GM23248 (cell line): ENCODE measurements around the gene AMBRA1. TPM values are rescaled to one million over a fixed set of nuclear protein-coding genes. Genes with fewer than 3 reads are reported as not detected.
A peak's percentile ranks its signal among the peaks of the same experiment; 100 is the strongest.

Experiments used
- DNase-seq: peaks from one replicate; pipeline ENCODE4 v3.0.0-alpha.2; 2015
- H2AFZ ChIP-seq: fragments of 200-600 bp; sonication (generic); 2 replicates; pipeline ENCODE4 v1.6.1; 2016; ENCODE audit warnings: antibody characterized with exemption
- H3F3A ChIP-seq: fragments of 200-600 bp; sonication (generic); 2 replicates; pipeline ENCODE4 v1.6.1; 2016; ENCODE audit warnings: mild to moderate bottlenecking, antibody characterized with exemption, mixed run types; ENCODE audit not compliant: insufficient read depth
- H3K27ac ChIP-seq: fragments of 200-600 bp; sonication (generic); 2 replicates; pipeline ENCODE4 v1.5.1; 2016; ENCODE audit warnings: mild to moderate bottlenecking
- H3K27me3 ChIP-seq: fragments of 200-600 bp; sonication (generic); replicated peaks from 2 replicates; pipeline ENCODE4 v1.6.1; 2016; ENCODE audit warnings: mild to moderate bottlenecking; ENCODE audit not compliant: insufficient read depth
- H3K36me3 ChIP-seq: fragments of 200-600 bp; sonication (generic); 2 replicates; pipeline ENCODE4 v1.6.1; 2016; ENCODE audit warnings: low read depth, mild to moderate bottlenecking
- H3K4me1 ChIP-seq: fragments of 200-600 bp; sonication (generic); 2 replicates; pipeline ENCODE4 v1.6.1; 2016; ENCODE audit warnings: mild to moderate bottlenecking; ENCODE audit not compliant: insufficient read depth
- H3K4me2 ChIP-seq: fragments of 200-600 bp; sonication (generic); one replicate; pipeline ENCODE4 v1.6.1; 2016; ENCODE audit warnings: mild to moderate bottlenecking; ENCODE audit not compliant: unreplicated experiment
- H3K4me3 ChIP-seq: fragments of 200-600 bp; sonication (generic); 2 replicates; pipeline ENCODE4 v1.5.1; 2016; ENCODE audit warnings: mild to moderate bottlenecking
- H3K79me2 ChIP-seq: fragments of 200-600 bp; sonication (generic); 2 replicates; pipeline ENCODE4 v1.6.1; 2016; ENCODE audit warnings: mild to moderate bottlenecking; ENCODE audit not compliant: insufficient read depth
- H3K9ac ChIP-seq: fragments of 200-600 bp; sonication (generic); 2 replicates; pipeline ENCODE4 v1.6.1; 2016; ENCODE audit warnings: mild to moderate bottlenecking
- H3K9me2 ChIP-seq: fragments of 200-600 bp; sonication (generic); 2 replicates; pipeline ENCODE4 v1.6.1; 2016; ENCODE audit warnings: mixed run types, mild to moderate bottlenecking, moderate library complexity; ENCODE audit not compliant: insufficient read depth
- H3K9me3 ChIP-seq: fragments of 200-600 bp; sonication (generic); one replicate; pipeline ENCODE4 v1.6.1; 2017; ENCODE audit warnings: low read depth
- H4K20me1 ChIP-seq: fragments of 200-600 bp; sonication (generic); 2 replicates; pipeline ENCODE4 v1.6.0; 2016; ENCODE audit not compliant: insufficient read depth
- EZH2 ChIP-seq: fragments of 200-600 bp; sonication (generic); IDR thresholded peaks from 2 replicates; pipeline ENCODE4 v1.6.1; 2018; ENCODE audit warnings: antibody characterized with exemption, mild to moderate bottlenecking; ENCODE audit not compliant: insufficient read depth, poor library complexity, severe bottlenecking
- EZH2phosphoT487 ChIP-seq: fragments of 200-600 bp; sonication (generic); IDR thresholded peaks from 2 replicates; pipeline ENCODE4 v1.6.1; 2018; ENCODE audit warnings: antibody characterized with exemption, moderate library complexity, mild to moderate bottlenecking, low read depth; ENCODE audit not compliant: insufficient read depth
- WGBS, 2 experiments: methylation state at CpG; one replicate each; pipeline ENCODE4 v1.1.6; 2015 to 2017; ENCODE audit warnings: low lambda C conversion rate in 2 of 2, low coverage in 1 of 2; ENCODE audit errors: missing lambda C conversion rate in 2 of 2; 5-methylcytosine and 5-hydroxymethylcytosine counted together
- in situ Hi-C: fragments of 300-500 bp; cut with MboI; formaldehyde crosslinking; loops from 2 replicates; pipeline ENCODE4 v1.15.0; 2020
- polyA plus RNA-seq: library from polyadenylated mRNA; unstranded; fragments of >200 nt; fragmentation: Nextera tagmentation; extraction: Ambion mirVana; gene quantifications from 2 replicates; pipeline ENCODE4 v1.2.1, GENCODE V29; 2016
- total RNA-seq: library from RNA; depleted of rRNA; stranded (reverse); fragments of >200 nt; shearing (Covaris generic); gene quantifications from 2 replicates; pipeline ENCODE4 v1.2.3, GENCODE V29; 2014

The AMBRA1 gene
- total and polyA plus RNA-seq, 2 experiments from 2014 or later, result 5.0 to 46.0 TPM

DNA sequence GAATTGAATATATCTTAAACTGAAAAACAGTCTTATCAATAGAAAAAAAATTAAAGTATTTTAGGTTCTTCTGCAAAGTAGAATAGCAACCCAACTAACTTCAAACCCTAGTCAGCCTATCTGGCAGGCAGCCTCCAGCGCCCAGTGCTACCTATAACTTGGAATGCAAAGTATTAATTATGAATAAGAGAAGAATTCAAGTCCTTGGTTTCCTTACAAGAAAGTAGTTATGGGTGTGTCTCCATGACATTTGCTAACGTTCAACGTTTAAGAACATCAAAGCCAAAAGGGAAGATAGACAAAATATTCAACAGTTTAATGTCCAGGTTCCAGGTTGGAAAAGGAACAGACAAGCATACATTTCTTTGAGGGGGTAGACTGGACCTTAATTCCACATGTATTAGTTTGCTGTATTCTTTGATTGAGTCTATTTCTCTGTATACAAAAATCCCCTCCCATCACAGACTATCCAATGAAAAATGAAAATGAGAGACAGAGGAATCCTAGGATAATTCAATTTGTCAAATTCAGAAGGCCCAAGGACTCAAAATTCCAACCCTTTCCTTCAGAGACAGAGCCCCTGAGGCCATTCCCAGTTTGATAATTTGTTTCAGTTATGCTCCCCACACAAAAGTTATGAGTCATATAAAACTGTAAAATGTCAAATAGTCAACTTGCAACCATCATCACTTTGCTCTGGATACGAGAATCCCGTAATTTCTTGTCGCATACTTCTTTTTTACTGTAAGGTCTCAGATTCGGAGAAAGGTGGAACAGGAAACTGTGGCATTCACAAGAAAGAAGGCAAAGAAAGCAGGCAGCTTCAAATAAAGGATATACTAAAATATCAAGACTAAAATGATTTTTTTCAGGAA lies 118.5 kb downstream of the AMBRA1 start:
- 74 to 79% methylated on average over 7 of the region's 7 CpGs for WGBS, 2 experiments
- 0 out of 2 replicates have a peak, but pooled peaks cover 4% of the 10 kb centered on the region for H4K20me1 ChIP-seq
- TF ChIP-seq EZH2 (no peak), EZH2phosphoT487 (no peak)

DNA sequence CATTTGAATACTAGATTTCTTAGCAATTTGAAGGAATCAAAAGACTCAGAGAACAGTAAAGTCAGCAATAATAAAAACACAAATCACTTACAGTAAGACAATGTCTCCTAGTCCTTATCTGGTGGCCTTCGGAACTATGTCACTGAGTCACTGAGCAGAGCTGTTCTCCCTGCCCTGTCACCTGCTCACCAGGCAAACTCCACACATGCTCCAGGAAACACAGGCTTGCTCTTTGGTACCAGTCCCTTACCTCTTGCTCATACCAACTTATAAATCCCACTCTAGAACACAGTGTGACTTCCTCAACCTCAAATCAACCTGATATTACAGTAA lies 121.2 kb downstream of the AMBRA1 start:
- Histone ChIP-seq H3K9me3 (no peaks in the 10 kb centered on the region), H3F3A (peaks cover 11% of the 10 kb centered on the region; the same call in 1 of the 2 replicates), H3K4me1 (peaks cover 23% of the 10 kb centered on the region), H3K4me3 (no peak overlapping the region), H3K79me2 (peaks cover 32% of the 10 kb centered on the region), H3K27me3 (no peaks in the 10 kb centered on the region), H3K27ac (no peak overlapping the region), H4K20me1 (0 out of 2 replicates have a peak, but pooled peaks cover 4% of the 10 kb centered on the region), H3K9ac (no peak overlapping the region), H2AFZ (no peak overlapping the region), H3K9me2 (no peaks in the 10 kb centered on the region), H3K4me2 (no peak overlapping the region), H3K36me3 (no peaks in the 10 kb centered on the region)
- TF ChIP-seq EZH2phosphoT487 (no peak), EZH2 (no peak)
- 89 to 94% methylated on average over 1 of the region's 1 CpG for WGBS, 2 experiments
- no peak for DNase-seq
- in situ Hi-C loops, result no loop called here

More for the DNA sequence above, 118.5 kb downstream of the AMBRA1 start:
- Histone ChIP-seq H3F3A (peaks cover 11% of the 10 kb centered on the region; the same call in 1 of the 2 replicates), H3K4me1 (peaks cover 20% of the 10 kb centered on the region), H2AFZ (no peak overlapping the region), H3K9me3 (no peaks in the 10 kb centered on the region), H3K4me2 (peak overlapping the region; percentile 0), H3K4me3 (no peak overlapping the region), H3K79me2 (peaks cover 30% of the 10 kb centered on the region), H3K9ac (no peak overlapping the region), H3K27me3 (no peaks in the 10 kb centered on the region), H3K36me3 (no peaks in the 10 kb centered on the region), H3K27ac (no peak overlapping the region), H3K9me2 (no peaks in the 10 kb centered on the region)
- in situ Hi-C loops, result no loop called here
- DNase-seq, result no peak

DNA sequence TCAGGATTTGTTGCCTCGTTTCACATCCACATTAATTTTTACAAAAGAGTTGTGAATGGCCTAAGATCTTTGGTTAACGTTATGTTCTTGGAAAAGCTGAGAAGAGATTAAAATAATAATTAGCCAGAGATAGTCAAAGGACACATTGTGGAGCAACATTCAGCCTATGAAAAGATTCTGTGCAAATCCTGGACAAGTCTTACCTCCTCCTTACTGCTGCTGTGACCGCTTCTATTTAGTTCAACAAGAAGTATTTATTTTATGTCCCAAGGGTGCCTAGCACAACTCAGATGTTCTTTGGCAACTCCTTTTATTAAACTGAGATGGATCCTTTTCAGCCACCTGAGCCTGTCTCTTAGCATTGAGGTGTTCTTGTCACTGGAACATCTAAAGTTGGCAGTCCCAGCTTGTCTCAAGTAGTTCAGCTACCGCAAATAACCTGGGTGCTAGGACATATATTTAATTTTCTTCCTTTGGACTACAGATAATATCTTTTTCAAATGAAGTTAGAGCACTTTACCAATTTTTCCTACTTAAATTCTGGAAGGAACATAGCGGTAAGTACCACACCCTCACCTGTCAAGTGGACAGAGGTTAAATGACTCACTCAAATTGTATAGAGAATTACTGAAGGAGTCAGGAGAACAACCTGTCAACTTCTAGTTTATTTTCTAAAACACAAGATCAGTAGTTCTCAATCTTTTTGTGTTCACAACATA lies 121.7 kb downstream of the AMBRA1 start:
- Histone ChIP-seq H3K9me3 (no peaks in the 10 kb centered on the region), H3K36me3 (no peaks in the 10 kb centered on the region), H3K4me1 (peaks cover 23% of the 10 kb centered on the region), H3K9ac (no peak overlapping the region), H4K20me1 (0 out of 2 replicates have a peak, but pooled peaks cover 4% of the 10 kb centered on the region), H3K4me3 (no peak overlapping the region), H3K27ac (no peak overlapping the region), H3K4me2 (no peak overlapping the region), H3F3A (peaks cover 11% of the 10 kb centered on the region; the same call in 1 of the 2 replicates), H3K79me2 (peaks cover 27% of the 10 kb centered on the region), H3K9me2 (no peaks in the 10 kb centered on the region), H3K27me3 (no peaks in the 10 kb centered on the region), H2AFZ (no peak overlapping the region)
- DNase-seq, result no peak
- 69 to 79% methylated on average over 5 of the region's 5 CpGs for WGBS, 2 experiments
- TF ChIP-seq EZH2 (no peak), EZH2phosphoT487 (no peak)
- in situ Hi-C loops, result no loop called here

DNA sequence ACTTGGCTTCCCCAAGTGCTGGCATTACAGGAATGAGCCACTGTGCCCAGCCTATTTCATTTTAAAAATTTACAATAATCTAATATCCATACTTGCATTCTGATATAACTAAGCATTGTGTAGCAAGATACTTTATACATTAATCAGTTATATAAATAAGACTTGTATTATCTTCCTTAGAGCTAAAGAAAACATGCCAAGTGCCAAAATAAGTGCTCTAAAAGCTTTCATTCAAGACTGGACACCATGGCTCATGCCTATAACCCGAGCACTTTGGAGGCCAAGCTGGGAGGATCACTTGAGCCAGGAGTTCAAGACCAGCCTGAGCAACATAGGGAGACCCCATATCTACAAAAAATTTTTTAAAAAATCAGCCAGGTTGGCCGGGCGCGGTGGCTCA lies 123.9 kb downstream of the AMBRA1 start:
- no peaks in the 10 kb centered on the region for H3F3A ChIP-seq
- H3K27me3 ChIP-seq, result no peaks in the 10 kb centered on the region
- H3K4me3 ChIP-seq, result no peak overlapping the region
- H3K4me1 ChIP-seq, result peaks cover 14% of the 10 kb centered on the region
- no peak overlapping the region for H3K4me2 ChIP-seq
- no peak for DNase-seq
- 0 out of 2 replicates have a peak, but pooled peaks cover 4% of the 10 kb centered on the region for H4K20me1 ChIP-seq
- H3K27ac ChIP-seq, result no peak overlapping the region
- TF ChIP-seq EZH2phosphoT487 (no peak), EZH2 (no peak)
- H3K9ac ChIP-seq, result no peak overlapping the region
- H3K9me3 ChIP-seq, result no peaks in the 10 kb centered on the region
- H3K36me3 ChIP-seq, result no peaks in the 10 kb centered on the region
- WGBS, 2 experiments, result 98 to 100% methylated on average over 4 of the region's 4 CpGs
- peaks cover 25% of the 10 kb centered on the region for H3K79me2 ChIP-seq
- no peak overlapping the region for H2AFZ ChIP-seq
- in situ Hi-C loops, result no loop called here
- no peaks in the 10 kb centered on the region for H3K9me2 ChIP-seq
